ENCODE results near the gene SPRR1A. TPM values are rescaled to one million over a fixed set of nuclear protein-coding genes. Genes with fewer than 3 reads are reported as not detected.

The SPRR1A gene
- total RNA-seq, 2 donors from 2014 or later = not detected

DNA sequence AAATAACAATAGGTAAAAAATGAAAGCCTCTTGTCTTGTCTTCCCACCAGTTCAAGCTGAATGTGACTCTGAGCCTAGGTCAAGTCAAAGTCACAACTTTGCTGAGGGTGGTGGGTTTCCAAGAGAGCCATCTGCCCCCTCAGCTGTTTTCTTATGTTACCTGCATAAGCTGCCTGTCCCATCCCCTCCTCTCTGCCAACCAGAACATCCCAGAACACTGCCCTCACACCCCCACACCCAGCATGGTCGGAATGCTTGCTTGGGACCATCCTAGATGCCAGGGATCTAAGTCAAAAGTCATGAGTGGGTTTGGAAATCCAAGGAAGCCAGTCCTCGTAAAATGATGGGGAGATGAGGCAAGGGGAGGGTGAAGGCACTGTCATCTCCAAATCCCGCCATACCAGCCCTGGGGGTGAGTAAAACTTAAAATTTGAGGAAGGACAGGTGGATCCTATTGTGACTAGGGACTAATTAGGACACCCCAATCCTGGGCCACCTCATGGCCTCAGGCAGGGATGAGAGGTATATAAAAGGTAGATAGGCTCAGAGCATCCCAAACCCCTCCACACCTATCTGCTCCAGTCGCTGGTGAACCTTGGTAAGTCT, 37.1 kb upstream of the SPRR1A start, which contains the start of gene SPRR5:
Gene SPRR5, plus strand, starts transcription at position 556 of the 606 bp plus-strand sequence. CDS start 1,349 bp downstream, outside the sequence.
- TF ChIP-seq, protein P1, sequence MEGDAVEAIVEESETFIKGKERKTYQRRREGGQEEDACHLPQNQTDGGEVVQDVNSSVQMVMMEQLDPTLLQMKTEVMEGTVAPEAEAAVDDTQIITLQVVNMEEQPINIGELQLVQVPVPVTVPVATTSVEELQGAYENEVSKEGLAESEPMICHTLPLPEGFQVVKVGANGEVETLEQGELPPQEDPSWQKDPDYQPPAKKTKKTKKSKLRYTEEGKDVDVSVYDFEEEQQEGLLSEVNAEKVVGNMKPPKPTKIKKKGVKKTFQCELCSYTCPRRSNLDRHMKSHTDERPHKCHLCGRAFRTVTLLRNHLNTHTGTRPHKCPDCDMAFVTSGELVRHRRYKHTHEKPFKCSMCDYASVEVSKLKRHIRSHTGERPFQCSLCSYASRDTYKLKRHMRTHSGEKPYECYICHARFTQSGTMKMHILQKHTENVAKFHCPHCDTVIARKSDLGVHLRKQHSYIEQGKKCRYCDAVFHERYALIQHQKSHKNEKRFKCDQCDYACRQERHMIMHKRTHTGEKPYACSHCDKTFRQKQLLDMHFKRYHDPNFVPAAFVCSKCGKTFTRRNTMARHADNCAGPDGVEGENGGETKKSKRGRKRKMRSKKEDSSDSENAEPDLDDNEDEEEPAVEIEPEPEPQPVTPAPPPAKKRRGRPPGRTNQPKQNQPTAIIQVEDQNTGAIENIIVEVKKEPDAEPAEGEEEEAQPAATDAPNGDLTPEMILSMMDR (IDR thresholded peaks at IDR 0.05) = no peak
- DNase-seq (ENCODE audit: low spot score) (no peak), ATAC-seq (ENCODE audit: insufficient number of reproducible peaks, low FRiP score, low read depth) (no peak)
- Histone ChIP-seq H3K9me3 (no peaks in the 10 kb centered on the region), H3K36me3 (no peaks in the 10 kb centered on the region), H3K4me1 (ENCODE audit: control insufficient read depth in 1 of 2, low read depth in 2 of 2) (no peaks in the 10 kb centered on the region), H3K4me3 (no peak within 1 kb of the TSS), H3K27me3 (replicated peaks; ENCODE audit: insufficient read depth) (no peaks in the 10 kb centered on the region), H3K27ac (no peak within 1 kb of the TSS)

- H3K27me3 ChIP-seq (replicated peaks; ENCODE audit: insufficient read depth) = no peaks in the 10 kb centered on the region
- H3K36me3 ChIP-seq = no peaks in the 10 kb centered on the region
- no peak for ATAC-seq (ENCODE audit: insufficient number of reproducible peaks, low FRiP score, low read depth)
- no peak overlapping the region for H3K4me3 ChIP-seq
- H3K27ac ChIP-seq = no peak overlapping the region
- no peaks in the 10 kb centered on the region for H3K4me1 ChIP-seq (ENCODE audit: control insufficient read depth in 1 of 2, low read depth in 2 of 2)
- DNase-seq (ENCODE audit: low spot score) = no peak
- no peaks in the 10 kb centered on the region for H3K9me3 ChIP-seq
- TF ChIP-seq, protein P1 (IDR thresholded peaks at IDR 0.05) = no peak
Measured at GRCh38 chr1:152951711-152952110, 32.2 kb upstream of the SPRR1A start.

DNA sequence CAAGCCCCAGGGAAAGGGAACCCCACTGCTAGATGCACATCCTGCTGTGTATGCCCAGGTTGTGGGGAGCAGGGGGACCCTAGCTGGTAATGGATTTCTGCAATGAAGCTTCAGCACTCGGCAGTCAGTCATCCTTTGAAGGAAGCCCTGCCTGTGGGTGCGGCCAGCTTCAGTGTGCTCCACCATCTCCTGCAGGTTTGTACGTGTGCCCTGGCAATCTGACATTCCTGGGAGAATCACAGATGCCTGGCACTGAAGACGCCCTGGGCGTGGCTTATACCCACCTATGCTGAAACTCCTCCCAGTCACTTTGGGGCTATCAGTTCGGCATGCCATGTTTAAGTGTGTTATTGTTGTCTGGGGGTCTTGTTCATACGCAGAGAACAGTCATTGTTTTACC, 30.1 kb upstream of the SPRR1A start:
- DNase-seq (ENCODE audit: low spot score) (no peak), ATAC-seq (ENCODE audit: insufficient number of reproducible peaks, low FRiP score, low read depth) (no peak)
- Histone ChIP-seq H3K27ac (no peak overlapping the region), H3K36me3 (no peaks in the 10 kb centered on the region), H3K4me1 (ENCODE audit: control insufficient read depth in 1 of 2, low read depth in 2 of 2) (no peaks in the 10 kb centered on the region), H3K4me3 (no peak overlapping the region), H3K27me3 (replicated peaks; ENCODE audit: insufficient read depth) (no peaks in the 10 kb centered on the region), H3K9me3 (no peaks in the 10 kb centered on the region)
- TF ChIP-seq, protein P1 (IDR thresholded peaks at IDR 0.05) = no peak

DNA sequence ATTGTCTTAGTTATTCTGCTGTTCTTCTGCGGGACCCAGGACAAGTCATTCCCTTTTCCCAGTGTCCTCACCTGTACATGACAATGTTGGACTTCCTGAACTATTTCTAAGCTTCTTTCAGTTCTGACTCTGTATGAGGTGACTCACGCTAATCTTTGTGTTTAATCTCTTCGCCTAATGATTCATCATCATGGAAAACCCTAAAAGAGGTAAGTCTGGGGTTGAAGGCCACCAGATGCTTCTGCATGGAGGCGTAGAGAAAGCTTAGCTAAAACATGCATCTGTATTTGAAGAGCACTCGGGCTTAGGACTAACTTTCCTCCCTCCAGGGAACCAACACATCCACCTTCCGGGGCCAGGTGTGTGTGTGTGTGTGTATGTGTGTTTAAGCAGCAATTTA, 29.4 kb upstream of the SPRR1A start:
- no peaks in the 10 kb centered on the region for H3K36me3 ChIP-seq
- H3K27ac ChIP-seq = no peak overlapping the region
- H3K9me3 ChIP-seq = no peaks in the 10 kb centered on the region
- ATAC-seq (ENCODE audit: insufficient number of reproducible peaks, low FRiP score, low read depth) (no peak), DNase-seq (ENCODE audit: low spot score) (no peak)
- no peaks in the 10 kb centered on the region for H3K27me3 ChIP-seq (replicated peaks; ENCODE audit: insufficient read depth)
- H3K4me1 ChIP-seq (ENCODE audit: control insufficient read depth in 1 of 2, low read depth in 2 of 2) = no peaks in the 10 kb centered on the region
- TF ChIP-seq, protein P1 (IDR thresholded peaks at IDR 0.05) = no peak
- no peak overlapping the region for H3K4me3 ChIP-seq

GRCh38 chr1:152957561-152957960, 26.3 kb upstream of the SPRR1A start:
- no peaks in the 10 kb centered on the region for H3K9me3 ChIP-seq
- no peaks in the 10 kb centered on the region for H3K4me1 ChIP-seq (ENCODE audit: control insufficient read depth in 1 of 2, low read depth in 2 of 2)
- ATAC-seq (ENCODE audit: insufficient number of reproducible peaks, low FRiP score, low read depth) (no peak), DNase-seq (ENCODE audit: low spot score) (no peak)
- H3K36me3 ChIP-seq = no peaks in the 10 kb centered on the region
- H3K27ac ChIP-seq = no peak overlapping the region
- H3K4me3 ChIP-seq = no peak overlapping the region
- H3K27me3 ChIP-seq (replicated peaks; ENCODE audit: insufficient read depth) = no peaks in the 10 kb centered on the region
- TF ChIP-seq, protein P1 (IDR thresholded peaks at IDR 0.05) = no peak
